ENCODE measurements around the gene ZNF275.

DNA sequence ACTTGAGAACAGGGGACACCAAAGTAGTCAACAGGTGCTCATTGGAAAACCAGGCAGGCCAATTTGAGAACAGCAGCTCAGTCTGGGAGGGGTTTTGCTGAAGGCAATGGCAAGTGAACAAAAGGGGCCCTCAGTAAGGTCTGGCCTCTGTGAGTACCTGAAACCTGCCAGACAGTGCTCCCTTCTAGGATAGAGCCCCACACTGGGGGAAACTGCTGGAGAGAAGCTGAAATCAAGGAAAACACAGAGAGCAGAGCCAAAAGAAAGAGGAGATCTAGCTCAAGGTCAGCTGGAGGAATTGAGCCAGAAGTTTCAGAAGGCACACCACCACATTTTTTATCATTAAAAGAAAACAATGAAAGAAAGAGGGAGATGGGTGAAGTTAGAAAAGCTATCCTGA, 39.0 kb downstream of the ZNF275 start:
- no peak for TF ChIP-seq GATA2 (IDR thresholded peaks at IDR 0.05; ENCODE audit: low read depth, low read length)
- TF ChIP-seq GATA3 (IDR thresholded peaks at IDR 0.05; ENCODE audit: low read depth, low read length), result no peak

Data from SH-SY5Y (cell line).